Neuron (in vitro differentiated cells): ENCODE measurements around the gene FRMD4A.
"Not testable (repeated sequence)": the region's sequence is repeated elsewhere in the genome, so short reads cannot be mapped to it uniquely, and the experiment has no call there.

Experiments used
- H2AFZ ChIP-seq: one replicate; pipeline ENCODE4 v1.6.1; 2013; ENCODE audit warnings: low read depth, mild to moderate bottlenecking, inconsistent platforms, low read length, moderate library complexity
- H3K27me3 ChIP-seq: one replicate; pipeline ENCODE4 v1.6.1; 2013; ENCODE audit warnings: low read length; ENCODE audit not compliant: insufficient read depth
- H3K36me3 ChIP-seq: one replicate; pipeline ENCODE4 v1.6.1; 2013; ENCODE audit warnings: low read length; ENCODE audit not compliant: insufficient read depth
- H3K4me1 ChIP-seq: one replicate; pipeline ENCODE4 v1.6.1; 2013; ENCODE audit warnings: low read length; ENCODE audit not compliant: insufficient read depth
- H3K4me3 ChIP-seq: 2 replicates; pipeline ENCODE4 v1.5.1; 2013; ENCODE audit warnings: mild to moderate bottlenecking, low read length, moderate library complexity
- H3K9me3 ChIP-seq: one replicate; pipeline ENCODE4 v1.6.1; 2013; ENCODE audit warnings: low read length

The FRMD4A gene

GRCh38 chr10:13791483-13791882 lies 539.2 kb downstream of the FRMD4A start:
- H3K4me3 ChIP-seq, result no peak overlapping the region
- H3K4me1 ChIP-seq, result peaks cover 41% of the 10 kb centered on the region
- no peaks in the 10 kb centered on the region for H3K9me3 ChIP-seq
- H2AFZ ChIP-seq, result no peak overlapping the region
- no peaks in the 10 kb centered on the region for H3K27me3 ChIP-seq
- peaks cover 58% of the 10 kb centered on the region for H3K36me3 ChIP-seq

GRCh38 chr10:13790196-13790595 lies 540.5 kb downstream of the FRMD4A start:
- no peak overlapping the region for H3K4me3 ChIP-seq
- peaks cover 45% of the 10 kb centered on the region for H3K36me3 ChIP-seq
- no peaks in the 10 kb centered on the region for H3K27me3 ChIP-seq
- H3K4me1 ChIP-seq, result peaks cover 35% of the 10 kb centered on the region
- no peak overlapping the region for H2AFZ ChIP-seq
- H3K9me3 ChIP-seq, result no peaks in the 10 kb centered on the region

GRCh38 chr10:13789448-13789829 lies 541.3 kb downstream of the FRMD4A start:
- Histone ChIP-seq H3K27me3 (no peaks in the 10 kb centered on the region), H3K4me1 (peaks cover 35% of the 10 kb centered on the region), H3K9me3 (no peaks in the 10 kb centered on the region), H2AFZ (no peak overlapping the region), H3K36me3 (peaks cover 37% of the 10 kb centered on the region), H3K4me3 (no peak overlapping the region)

GRCh38 chr10:13788711-13789447 lies 541.8 kb downstream of the FRMD4A start:
- H3K27me3 ChIP-seq, result no peaks in the 10 kb centered on the region
- H3K4me1 ChIP-seq, result peaks cover 35% of the 10 kb centered on the region
- H3K36me3 ChIP-seq, result peaks cover 33% of the 10 kb centered on the region
- no peak overlapping the region for H2AFZ ChIP-seq
- no peak overlapping the region for H3K4me3 ChIP-seq
- no peaks in the 10 kb centered on the region for H3K9me3 ChIP-seq

GRCh38 chr10:13788320-13788600 lies 542.5 kb downstream of the FRMD4A start:
- H3K4me1 ChIP-seq, result peaks cover 35% of the 10 kb centered on the region
- H3K27me3 ChIP-seq, result no peaks in the 10 kb centered on the region
- H3K4me3 ChIP-seq, result no peak overlapping the region
- H3K9me3 ChIP-seq, result no peaks in the 10 kb centered on the region
- no peak overlapping the region for H2AFZ ChIP-seq
- H3K36me3 ChIP-seq, result peaks cover 27% of the 10 kb centered on the region

- Histone ChIP-seq H3K36me3 (peaks cover 25% of the 10 kb centered on the region), H3K4me1 (peaks cover 35% of the 10 kb centered on the region), H3K9me3 (no peaks in the 10 kb centered on the region)
Measured at GRCh38 chr10:13787015-13787421, 543.7 kb downstream of the FRMD4A start.

GRCh38 chr10:13784067-13784466 lies 546.7 kb downstream of the FRMD4A start:
- Histone ChIP-seq H3K4me1 (peaks cover 17% of the 10 kb centered on the region), H3K4me3 (no peak overlapping the region), H3K27me3 (no peaks in the 10 kb centered on the region), H3K9me3 (no peaks in the 10 kb centered on the region), H3K36me3 (peaks cover 29% of the 10 kb centered on the region), H2AFZ (no peak overlapping the region)

More at GRCh38 chr10:13787015-13787421, 543.7 kb downstream of the FRMD4A start:
- Histone ChIP-seq H2AFZ (no peak overlapping the region), H3K4me3 (no peak overlapping the region), H3K27me3 (no peaks in the 10 kb centered on the region)

GRCh38 chr10:13779748-13780147 lies 551.0 kb downstream of the FRMD4A start:
- H3K27me3 ChIP-seq, result no peaks in the 10 kb centered on the region
- no peak overlapping the region for H2AFZ ChIP-seq

GRCh38 chr10:13778693-13778960 lies 552.1 kb downstream of the FRMD4A start:
- not testable (repeated sequence) for H3K27me3 ChIP-seq, H2AFZ ChIP-seq, H3K4me3 ChIP-seq, H3K9me3 ChIP-seq, H3K4me1 ChIP-seq
- peaks cover 61% of the 10 kb centered on the region for H3K36me3 ChIP-seq

More at GRCh38 chr10:13779748-13780147, 551.0 kb downstream of the FRMD4A start:
- Histone ChIP-seq H3K4me1 (no peaks in the 10 kb centered on the region), H3K9me3 (peaks cover 2% of the 10 kb centered on the region), H3K36me3 (peaks cover 51% of the 10 kb centered on the region), H3K4me3 (no peak overlapping the region)

GRCh38 chr10:13776861-13777311 lies 553.8 kb downstream of the FRMD4A start:
- Histone ChIP-seq H3K9me3 (peaks cover 2% of the 10 kb centered on the region), H3K36me3 (peaks cover 66% of the 10 kb centered on the region), H3K27me3 (no peaks in the 10 kb centered on the region), H3K4me1 (no peaks in the 10 kb centered on the region), H2AFZ (no peak overlapping the region), H3K4me3 (no peak overlapping the region)

GRCh38 chr10:13775786-13776775 lies 554.6 kb downstream of the FRMD4A start:
- Histone ChIP-seq H3K9me3 (peaks cover 4% of the 10 kb centered on the region), H3K36me3 (peaks cover 61% of the 10 kb centered on the region), H3K4me3 (no peak overlapping the region), H3K27me3 (no peaks in the 10 kb centered on the region), H2AFZ (no peak overlapping the region), H3K4me1 (no peaks in the 10 kb centered on the region)

- H3K36me3 ChIP-seq, result peaks cover 49% of the 10 kb centered on the region
- H3K27me3 ChIP-seq, result no peaks in the 10 kb centered on the region
- H2AFZ ChIP-seq, result no peak overlapping the region
- H3K9me3 ChIP-seq, result peaks cover 4% of the 10 kb centered on the region
- peaks cover 3% of the 10 kb centered on the region for H3K4me1 ChIP-seq
- H3K4me3 ChIP-seq, result no peak overlapping the region
Measured at GRCh38 chr10:13774303-13774893, 556.3 kb downstream of the FRMD4A start.

GRCh38 chr10:13773496-13774170 lies 557.1 kb downstream of the FRMD4A start:
- Histone ChIP-seq H3K9me3 (peaks cover 4% of the 10 kb centered on the region), H2AFZ (no peak overlapping the region), H3K27me3 (no peaks in the 10 kb centered on the region), H3K36me3 (peaks cover 48% of the 10 kb centered on the region), H3K4me3 (no peak overlapping the region), H3K4me1 (peaks cover 3% of the 10 kb centered on the region)
